AG09309 (cell line): ENCODE data around the gene PSD2.

Experiments used
- DNase-seq: peaks from one replicate; pipeline ENCODE4 v3.0.0-alpha.2; 2010; ENCODE audit warnings: low read depth
- H3K4me3 ChIP-seq: 2 replicates; pipeline ENCODE4 v1.5.1; 2011; ENCODE audit warnings: mild to moderate bottlenecking, low read depth, low read length, moderate library complexity; ENCODE audit not compliant: control insufficient read depth
- CTCF ChIP-seq: IDR thresholded peaks from 2 replicates; pipeline ENCODE4 v1.5.1; 2011; ENCODE audit warnings: mild to moderate bottlenecking, low read depth, low read length, inconsistent platforms; ENCODE audit not compliant: insufficient read depth, control insufficient read depth; ENCODE audit errors: missing control alignments

PSD2 gene

GRCh38 chr5:139783436-139783965, 12.1 kb upstream of the PSD2 start:
- no peak for DNase-seq
- H3K4me3 ChIP-seq = no peak overlapping the region
- no peak for TF ChIP-seq CTCF

GRCh38 chr5:139784488-139784887, 11.1 kb upstream of the PSD2 start:
- TF ChIP-seq CTCF = no peak
- no peak overlapping the region for H3K4me3 ChIP-seq

GRCh38 chr5:139787257-139787567, 8.4 kb upstream of the PSD2 start:
- TF ChIP-seq CTCF = no peak
- DNase-seq = no peak
- H3K4me3 ChIP-seq = no peak overlapping the region; the same call in 1 of the 2 replicates

More at GRCh38 chr5:139784488-139784887, 11.1 kb upstream of the PSD2 start:
- DNase-seq = no peak

- TF ChIP-seq CTCF = peak; percentile 97
- H3K4me3 ChIP-seq = peak overlapping the region; percentile 75
- DNase-seq = no peak
These were observed 7.9 kb upstream of the PSD2 start for GRCh38 chr5:139787568-139788293.

GRCh38 chr5:139788294-139788910, 7.2 kb upstream of the PSD2 start:
- H3K4me3 ChIP-seq = peak overlapping the region; percentile 75
- no peak for TF ChIP-seq CTCF

GRCh38 chr5:139789116-139789844, 6.3 kb upstream of the PSD2 start:
- TF ChIP-seq CTCF = no peak
- H3K4me3 ChIP-seq = no peak overlapping the region
- no peak for DNase-seq

More at GRCh38 chr5:139788294-139788910, 7.2 kb upstream of the PSD2 start:
- no peak for DNase-seq
